ENCODE results near the gene LPIN1. TPM values are rescaled to one million over a fixed set of nuclear protein-coding genes. Genes with fewer than 3 reads are reported as not detected.

LPIN1 gene
- total and polyA plus RNA-seq, 2 of the 13 experiments (the other 11 are each of a cell fraction or from before 2014, with no cell fraction given) = 9.7 to 19.4 TPM

DNA sequence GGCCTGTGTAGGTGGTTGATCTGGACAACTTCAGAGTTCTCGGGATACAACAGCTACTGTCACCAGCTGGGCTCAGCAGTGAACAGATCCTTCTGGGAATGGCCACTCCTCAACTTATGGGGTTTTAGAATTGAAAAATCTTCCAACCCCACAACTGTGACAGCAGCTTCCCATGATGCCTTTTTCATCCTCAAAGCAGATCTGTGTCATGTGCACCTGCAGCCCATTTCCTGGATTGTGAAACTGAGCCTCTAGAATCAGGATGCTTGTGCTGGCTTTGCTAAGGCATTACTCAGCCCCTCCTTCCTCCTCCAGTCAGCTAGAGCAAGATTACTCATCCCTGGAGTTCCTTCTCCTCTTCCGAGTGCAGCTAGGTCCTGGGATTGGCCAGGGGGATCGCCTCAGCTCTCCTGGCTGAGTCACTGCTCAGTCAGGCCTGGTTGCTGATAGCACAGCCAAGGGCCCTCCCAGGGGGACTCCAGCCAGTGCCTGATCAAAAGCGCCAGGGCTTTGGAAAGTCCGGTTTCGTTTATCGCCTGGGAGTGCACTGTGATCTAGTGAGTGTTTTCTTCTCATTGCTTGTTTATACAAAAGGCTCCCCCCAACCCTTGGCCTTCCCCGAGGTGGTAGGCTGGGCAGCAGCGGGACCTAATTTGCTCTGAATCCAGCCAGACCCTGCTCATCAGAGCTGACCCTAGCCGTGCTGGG, 2.4 kb upstream of the LPIN1 start (continued):
- TF ChIP-seq, protein P1, sequence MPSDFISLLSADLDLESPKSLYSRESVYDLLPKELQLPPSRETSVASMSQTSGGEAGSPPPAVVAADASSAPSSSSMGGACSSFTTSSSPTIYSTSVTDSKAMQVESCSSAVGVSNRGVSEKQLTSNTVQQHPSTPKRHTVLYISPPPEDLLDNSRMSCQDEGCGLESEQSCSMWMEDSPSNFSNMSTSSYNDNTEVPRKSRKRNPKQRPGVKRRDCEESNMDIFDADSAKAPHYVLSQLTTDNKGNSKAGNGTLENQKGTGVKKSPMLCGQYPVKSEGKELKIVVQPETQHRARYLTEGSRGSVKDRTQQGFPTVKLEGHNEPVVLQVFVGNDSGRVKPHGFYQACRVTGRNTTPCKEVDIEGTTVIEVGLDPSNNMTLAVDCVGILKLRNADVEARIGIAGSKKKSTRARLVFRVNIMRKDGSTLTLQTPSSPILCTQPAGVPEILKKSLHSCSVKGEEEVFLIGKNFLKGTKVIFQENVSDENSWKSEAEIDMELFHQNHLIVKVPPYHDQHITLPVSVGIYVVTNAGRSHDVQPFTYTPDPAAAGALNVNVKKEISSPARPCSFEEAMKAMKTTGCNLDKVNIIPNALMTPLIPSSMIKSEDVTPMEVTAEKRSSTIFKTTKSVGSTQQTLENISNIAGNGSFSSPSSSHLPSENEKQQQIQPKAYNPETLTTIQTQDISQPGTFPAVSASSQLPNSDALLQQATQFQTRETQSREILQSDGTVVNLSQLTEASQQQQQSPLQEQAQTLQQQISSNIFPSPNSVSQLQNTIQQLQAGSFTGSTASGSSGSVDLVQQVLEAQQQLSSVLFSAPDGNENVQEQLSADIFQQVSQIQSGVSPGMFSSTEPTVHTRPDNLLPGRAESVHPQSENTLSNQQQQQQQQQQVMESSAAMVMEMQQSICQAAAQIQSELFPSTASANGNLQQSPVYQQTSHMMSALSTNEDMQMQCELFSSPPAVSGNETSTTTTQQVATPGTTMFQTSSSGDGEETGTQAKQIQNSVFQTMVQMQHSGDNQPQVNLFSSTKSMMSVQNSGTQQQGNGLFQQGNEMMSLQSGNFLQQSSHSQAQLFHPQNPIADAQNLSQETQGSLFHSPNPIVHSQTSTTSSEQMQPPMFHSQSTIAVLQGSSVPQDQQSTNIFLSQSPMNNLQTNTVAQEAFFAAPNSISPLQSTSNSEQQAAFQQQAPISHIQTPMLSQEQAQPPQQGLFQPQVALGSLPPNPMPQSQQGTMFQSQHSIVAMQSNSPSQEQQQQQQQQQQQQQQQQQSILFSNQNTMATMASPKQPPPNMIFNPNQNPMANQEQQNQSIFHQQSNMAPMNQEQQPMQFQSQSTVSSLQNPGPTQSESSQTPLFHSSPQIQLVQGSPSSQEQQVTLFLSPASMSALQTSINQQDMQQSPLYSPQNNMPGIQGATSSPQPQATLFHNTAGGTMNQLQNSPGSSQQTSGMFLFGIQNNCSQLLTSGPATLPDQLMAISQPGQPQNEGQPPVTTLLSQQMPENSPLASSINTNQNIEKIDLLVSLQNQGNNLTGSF (CRISPR knock-in tag; IDR thresholded peaks at IDR 0.05) = no peak
- peak; percentile 68 for TF ChIP-seq SKI (IDR thresholded peaks at IDR 0.05; ENCODE audit: partially characterized antibody)
- TF ChIP-seq SMAD1 (CRISPR knock-in tag; IDR thresholded peaks at IDR 0.05; ENCODE audit: borderline replicate concordance, low read depth) = no peak
- TF ChIP-seq ZFP1 (CRISPR knock-in tag; IDR thresholded peaks at IDR 0.05) = peak; percentile 83; the same call in 1 of the 2 replicates
- TF ChIP-seq GATAD2A (CRISPR knock-in tag; IDR thresholded peaks at IDR 0.05) = peak; percentile 87
- peak; percentile 56 for TF ChIP-seq YY1 (IDR thresholded peaks at IDR 0.05; ENCODE audit: insufficient read depth, insufficient replicate concordance, low read depth, low read length)
- no peak for TF ChIP-seq CREBL2 (CRISPR knock-in tag; IDR thresholded peaks at IDR 0.05; ENCODE audit: borderline replicate concordance)
- TF ChIP-seq ZNF556 (CRISPR knock-in tag; IDR thresholded peaks at IDR 0.05; ENCODE audit: borderline replicate concordance) = peak; percentile 79; the same call in 1 of the 2 replicates
- TF ChIP-seq, protein P2, sequence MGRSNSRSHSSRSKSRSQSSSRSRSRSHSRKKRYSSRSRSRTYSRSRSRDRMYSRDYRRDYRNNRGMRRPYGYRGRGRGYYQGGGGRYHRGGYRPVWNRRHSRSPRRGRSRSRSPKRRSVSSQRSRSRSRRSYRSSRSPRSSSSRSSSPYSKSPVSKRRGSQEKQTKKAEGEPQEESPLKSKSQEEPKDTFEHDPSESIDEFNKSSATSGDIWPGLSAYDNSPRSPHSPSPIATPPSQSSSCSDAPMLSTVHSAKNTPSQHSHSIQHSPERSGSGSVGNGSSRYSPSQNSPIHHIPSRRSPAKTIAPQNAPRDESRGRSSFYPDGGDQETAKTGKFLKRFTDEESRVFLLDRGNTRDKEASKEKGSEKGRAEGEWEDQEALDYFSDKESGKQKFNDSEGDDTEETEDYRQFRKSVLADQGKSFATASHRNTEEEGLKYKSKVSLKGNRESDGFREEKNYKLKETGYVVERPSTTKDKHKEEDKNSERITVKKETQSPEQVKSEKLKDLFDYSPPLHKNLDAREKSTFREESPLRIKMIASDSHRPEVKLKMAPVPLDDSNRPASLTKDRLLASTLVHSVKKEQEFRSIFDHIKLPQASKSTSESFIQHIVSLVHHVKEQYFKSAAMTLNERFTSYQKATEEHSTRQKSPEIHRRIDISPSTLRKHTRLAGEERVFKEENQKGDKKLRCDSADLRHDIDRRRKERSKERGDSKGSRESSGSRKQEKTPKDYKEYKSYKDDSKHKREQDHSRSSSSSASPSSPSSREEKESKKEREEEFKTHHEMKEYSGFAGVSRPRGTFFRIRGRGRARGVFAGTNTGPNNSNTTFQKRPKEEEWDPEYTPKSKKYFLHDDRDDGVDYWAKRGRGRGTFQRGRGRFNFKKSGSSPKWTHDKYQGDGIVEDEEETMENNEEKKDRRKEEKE (IDR thresholded peaks at IDR 0.05) = no peak
- TF ChIP-seq POLR2AphosphoS5 (IDR thresholded peaks at IDR 0.05; ENCODE audit: low read depth, low read length) = peak; percentile 30; the same call in 1 of the 2 replicates
- TF ChIP-seq HOMEZ (CRISPR knock-in tag; IDR thresholded peaks at IDR 0.05; ENCODE audit: low read depth) = no peak
- no peak for TF ChIP-seq ZIK1 (CRISPR knock-in tag; IDR thresholded peaks at IDR 0.05; ENCODE audit: borderline replicate concordance, low read depth)
- TF ChIP-seq ZBTB38 (CRISPR knock-in tag; IDR thresholded peaks at IDR 0.05) = peak; percentile 33; the same call in 1 of the 2 replicates
- no peak for TF ChIP-seq HNRNPH1 (optimal IDR thresholded peaks at IDR 0.05; ENCODE audit: low read depth, low read length)
- 0 out of 2 replicates have a peak, but pooled peaks have one; percentile 41 for TF ChIP-seq WIZ (CRISPR knock-in tag; IDR thresholded peaks at IDR 0.05)
- TF ChIP-seq HNF4A (CRISPR knock-in tag; IDR thresholded peaks at IDR 0.05) = no peak; the same call in 1 of the 2 replicates
- peak; percentile 59; the same call in 1 of the 2 replicates for TF ChIP-seq GABPB1 (CRISPR knock-in tag; IDR thresholded peaks at IDR 0.05)
- no peak for TF ChIP-seq ZMAT3 (CRISPR knock-in tag; conservative IDR thresholded peaks at IDR 0.05)
- TF ChIP-seq CBX1 (IDR thresholded peaks at IDR 0.05; ENCODE audit: low read depth) = peak; percentile 93
- peak; percentile 70 for TF ChIP-seq DPF2 (CRISPR knock-in tag; IDR thresholded peaks at IDR 0.05; ENCODE audit: borderline replicate concordance, low read depth)
